Activated CD4-positive, CD25-positive, alpha-beta regulatory T cell treated with anti-CD3 and anti-CD28 coated beads, Interleukin-2, amount 50 U/mL, for 16 hours (primary cell): Measurements from ENCODE around the gene CEBPE.

ENCODE experiments used
- DNase-seq: peaks from one replicate; pipeline ENCODE4 v3.0.0-alpha.2; 2020; ENCODE audit warnings: low read depth, low spot score

The CEBPE gene

DNA sequence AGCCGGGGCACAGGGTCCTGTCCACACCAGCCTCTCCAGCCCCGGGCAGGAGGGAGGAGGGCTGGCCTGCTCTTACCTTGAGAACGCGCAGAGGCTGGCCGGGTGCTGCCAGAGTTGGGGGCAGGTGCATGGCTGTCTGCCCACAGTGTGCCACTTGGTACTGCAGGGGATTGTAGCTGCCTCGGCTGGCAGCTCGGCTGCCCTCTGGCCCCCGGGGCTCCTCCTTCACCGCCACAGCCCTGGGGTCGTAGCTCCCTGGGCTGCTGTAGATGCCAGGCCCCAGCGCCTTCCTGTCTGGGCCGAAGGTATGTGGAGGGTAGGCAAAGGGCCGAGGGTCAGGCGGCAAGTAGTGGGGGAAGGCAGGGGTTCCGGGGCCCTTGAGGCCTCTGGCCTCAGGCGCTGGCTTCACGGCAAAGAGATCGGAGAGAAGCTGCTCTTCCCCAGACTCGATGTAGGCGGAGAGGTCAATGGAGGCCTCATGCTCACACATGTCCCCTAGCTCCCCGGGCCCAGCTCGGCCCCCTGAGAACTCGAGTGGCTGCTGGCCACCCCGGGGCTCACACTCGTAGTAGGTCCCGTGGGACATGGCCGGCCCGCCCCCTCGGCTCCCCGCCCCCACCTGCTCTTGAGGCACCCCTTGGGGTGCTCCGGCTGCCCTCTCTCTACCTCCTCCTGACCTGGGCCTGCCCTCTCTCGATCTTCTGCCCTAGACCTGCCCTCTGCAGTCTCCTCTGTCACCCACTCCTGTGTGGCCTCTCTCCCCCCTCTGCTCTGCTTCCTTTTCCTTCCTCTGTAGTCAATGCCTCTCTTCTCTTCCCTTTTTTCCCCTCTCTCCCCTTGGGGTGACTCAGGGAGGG is at the start of gene CEBPE:
Gene CEBPE, minus strand, starts transcription at position 750 of the 857 bp plus-strand sequence. Its CDS starts 164 bp downstream, at position 586.
- no peak for DNase-seq

DNA sequence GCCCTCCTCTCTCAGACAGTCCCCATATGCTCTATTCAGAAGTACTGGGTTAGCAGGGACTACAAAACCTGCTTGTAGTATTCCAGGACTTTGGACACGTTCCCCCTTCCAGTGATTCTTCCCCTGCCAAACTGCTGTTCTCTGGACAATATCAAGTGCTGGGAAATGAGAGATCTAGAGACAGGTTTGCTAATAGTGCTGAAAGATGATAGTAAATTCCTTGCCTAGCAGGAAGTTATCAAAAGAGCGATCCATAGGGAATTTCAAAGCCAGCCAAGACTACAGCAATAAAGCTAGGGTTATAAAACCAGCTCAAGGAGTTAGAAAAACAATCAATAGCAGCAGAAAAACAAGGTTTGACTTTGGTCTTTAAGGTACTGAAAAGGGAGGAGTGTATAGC is 49.2 kb upstream of the CEBPE start:
- DNase-seq = no peak

GRCh38 chr14:23167116-23167847 is 48.2 kb upstream of the CEBPE start:
- DNase-seq = no peak

DNA sequence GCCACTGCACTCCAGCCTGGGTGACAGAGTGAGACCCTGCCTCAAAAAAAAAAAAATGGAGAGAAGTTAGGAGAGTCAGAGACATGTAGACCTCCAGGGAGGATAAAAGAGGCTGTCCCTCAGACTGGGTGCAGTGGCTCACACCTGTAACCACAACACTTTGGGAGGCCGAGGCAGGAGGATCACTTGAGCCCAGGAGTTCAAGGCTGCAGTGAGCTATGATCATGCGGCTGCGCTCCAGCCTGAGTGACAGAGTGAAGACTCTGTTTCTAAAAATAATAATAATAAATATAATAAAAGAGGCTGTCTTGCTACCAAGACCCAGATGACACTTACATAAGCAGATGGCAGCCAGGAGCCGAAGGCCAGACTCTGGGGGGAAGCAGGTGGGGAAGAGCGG is 45.9 kb upstream of the CEBPE start:
- DNase-seq = no peak

GRCh38 chr14:23164250-23164649 is 45.2 kb upstream of the CEBPE start:
- DNase-seq = no peak

- DNase-seq = no peak
Measured at GRCh38 chr14:23163830-23164229, 44.8 kb upstream of the CEBPE start.

GRCh38 chr14:23162800-23163199 is 43.7 kb upstream of the CEBPE start:
- no peak for DNase-seq

- DNase-seq = no peak
Measured at GRCh38 chr14:23162005-23162404, 43.0 kb upstream of the CEBPE start.

DNA sequence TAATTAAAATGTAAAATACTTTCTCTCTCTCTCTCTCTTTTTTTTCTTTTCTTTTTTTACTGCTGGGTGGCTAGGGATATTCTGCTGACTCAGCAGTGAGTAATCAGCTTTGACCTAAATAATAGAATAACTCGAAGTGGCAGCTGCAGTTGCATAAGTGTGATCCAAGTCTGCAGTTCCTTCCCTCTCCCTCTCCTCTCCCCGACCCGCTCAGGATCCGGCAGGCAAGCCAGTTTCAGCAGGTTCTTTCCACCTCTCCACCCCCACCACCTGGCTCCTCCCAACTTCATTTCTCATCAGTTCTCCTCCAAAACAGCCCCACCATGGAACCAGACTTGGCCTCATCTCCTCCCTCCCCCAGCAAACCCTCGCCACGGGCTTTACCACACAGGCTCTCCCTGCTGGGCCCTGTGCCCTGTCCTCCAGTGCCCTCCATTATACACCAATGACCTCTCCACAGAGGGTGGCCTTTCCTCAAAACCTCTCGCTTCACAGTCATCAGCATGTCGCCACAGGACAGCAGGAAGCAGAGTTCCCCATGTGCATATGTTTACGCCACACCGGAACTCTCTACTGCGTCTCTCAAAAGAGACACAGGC is 42.0 kb upstream of the CEBPE start:
- no peak for DNase-seq

- no peak for DNase-seq
Measured at GRCh38 chr14:23159532-23159931, 40.5 kb upstream of the CEBPE start.

- DNase-seq = no peak
Measured at GRCh38 chr14:23158779-23159178, 39.7 kb upstream of the CEBPE start.

- no peak for DNase-seq
Measured at GRCh38 chr14:23154964-23155587, 36.0 kb upstream of the CEBPE start.

DNA sequence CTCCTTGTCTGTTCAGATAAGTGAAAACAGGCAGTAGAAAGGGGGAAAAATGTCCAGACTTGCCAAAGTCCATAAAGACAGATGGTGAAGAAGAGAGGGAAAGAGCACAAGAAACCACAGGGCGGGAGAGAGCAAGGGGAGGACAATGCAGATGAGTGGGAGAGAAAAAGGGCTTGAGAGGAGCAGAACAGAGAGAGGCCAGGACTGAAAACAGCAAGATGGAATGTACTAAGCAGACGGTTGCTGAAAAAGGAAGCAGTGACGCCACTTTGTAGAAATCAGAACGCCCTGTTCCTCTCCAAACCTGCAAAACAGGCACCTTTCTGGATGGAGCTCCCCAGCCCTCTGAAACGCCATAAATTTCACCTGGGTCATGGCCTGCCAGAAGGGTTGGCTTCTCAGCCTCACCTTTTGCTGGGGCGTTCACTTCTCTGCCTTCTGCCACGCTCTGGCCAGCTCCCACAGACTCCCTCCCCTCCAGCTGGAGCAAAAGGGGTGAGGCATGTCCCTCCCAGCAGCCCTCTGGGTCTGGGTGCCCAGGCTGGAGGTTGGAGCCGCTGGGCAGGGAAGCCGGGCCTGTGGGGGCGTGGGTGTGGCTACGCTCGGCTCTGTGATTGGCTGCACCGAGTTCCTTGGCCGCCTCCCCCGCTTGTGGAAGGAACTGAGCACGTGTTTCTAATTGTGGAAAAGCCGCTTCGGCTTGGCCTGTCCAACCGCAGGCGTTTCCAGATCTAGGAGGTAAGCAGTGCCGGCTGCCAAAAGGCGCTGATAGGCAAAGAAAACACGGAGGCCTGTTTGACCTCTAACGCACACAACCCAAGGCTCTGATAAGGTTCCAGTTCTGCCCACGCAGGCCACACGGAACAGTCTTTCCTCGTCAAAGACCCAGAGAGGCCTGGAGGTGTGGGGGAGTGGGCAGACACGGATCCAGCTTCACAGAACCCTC is 35.1 kb upstream of the CEBPE start:
- DNase-seq = no peak

- no peak for DNase-seq
Measured at GRCh38 chr14:23151342-23151741, 32.3 kb upstream of the CEBPE start.

DNA sequence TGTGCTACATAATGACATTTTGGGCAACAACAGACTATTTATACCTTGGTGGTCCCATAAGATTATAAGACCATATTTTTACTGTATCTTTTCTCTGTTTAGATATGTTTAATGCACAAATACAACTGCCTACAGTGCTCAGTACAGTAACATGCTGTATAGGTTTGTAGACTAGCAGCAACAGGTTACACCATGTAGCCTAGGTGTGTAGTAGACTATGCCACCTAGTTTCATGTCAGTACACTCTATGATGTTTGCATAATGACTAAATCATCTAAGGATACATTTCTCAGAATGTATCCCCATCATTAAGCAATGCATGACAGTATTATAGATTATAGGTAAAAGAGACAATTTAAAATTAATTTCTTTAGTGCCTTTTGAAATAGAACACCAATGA is 30.7 kb upstream of the CEBPE start:
- no peak for DNase-seq

- DNase-seq = no peak
Measured at GRCh38 chr14:23148591-23149249, 29.7 kb upstream of the CEBPE start.

GRCh38 chr14:23147676-23148075 is 28.6 kb upstream of the CEBPE start:
- no peak for DNase-seq

GRCh38 chr14:23146980-23147379 is 27.9 kb upstream of the CEBPE start:
- DNase-seq = no peak

- DNase-seq = no peak
Measured at GRCh38 chr14:23146351-23146910, 27.4 kb upstream of the CEBPE start.

GRCh38 chr14:23145794-23146350 is 26.8 kb upstream of the CEBPE start:
- no peak for DNase-seq
